ENCODE measurements around the gene PLEKHH2.

PLEKHH2 gene

GRCh38 chr2:43611987-43612894, 24.8 kb upstream of the PLEKHH2 start:
- TF ChIP-seq SP1 (IDR thresholded peaks at IDR 0.05) (no peak), ZNF384 (IDR thresholded peaks at IDR 0.05) (peak; percentile 53), FOXM1 (IDR thresholded peaks at IDR 0.05; ENCODE audit: borderline replicate concordance) (no peak)
- CTCF ChIA-PET: interaction anchor here (0.5 kb wide), 2 partner anchors 9 to 532 kb away, joined by 3 to 4 read pairs; no protein-coding TSS in a partner anchor
- POLR2A ChIA-PET: interaction anchor here (0.8 kb wide), 1 partner anchor 15 kb away, joined by 3 read pairs; no protein-coding TSS in a partner anchor
- peak; percentile 69 for DNase-seq (ENCODE audit: extremely low spot score)

GRCh38 chr2:43612944-43613343, 24.1 kb upstream of the PLEKHH2 start:
- CTCF ChIA-PET: no interaction called here
- no peak for DNase-seq (ENCODE audit: extremely low spot score)
- POLR2A ChIA-PET: no interaction called here
- TF ChIP-seq CTBP1 (IDR thresholded peaks at IDR 0.05; ENCODE audit: borderline replicate concordance) (no peak), FOXA1 (IDR thresholded peaks at IDR 0.05) (no peak), HDGF (IDR thresholded peaks at IDR 0.05; ENCODE audit: borderline replicate concordance) (no peak), ZNF384 (IDR thresholded peaks at IDR 0.05) (no peak), FOXM1 (IDR thresholded peaks at IDR 0.05; ENCODE audit: borderline replicate concordance) (no peak), ARNT (IDR thresholded peaks at IDR 0.05) (no peak), L3MBTL2 (conservative IDR thresholded peaks at IDR 0.05) (no peak), LEF1 (IDR thresholded peaks at IDR 0.05; ENCODE audit: borderline replicate concordance) (no peak), FOXK2 (IDR thresholded peaks at IDR 0.05) (no peak), ELF4 (IDR thresholded peaks at IDR 0.05) (no peak), SUZ12 (IDR thresholded peaks at IDR 0.05) (no peak), BHLHE40 (IDR thresholded peaks at IDR 0.05; ENCODE audit: borderline replicate concordance) (no peak), SP1 (IDR thresholded peaks at IDR 0.05) (no peak)

DNA sequence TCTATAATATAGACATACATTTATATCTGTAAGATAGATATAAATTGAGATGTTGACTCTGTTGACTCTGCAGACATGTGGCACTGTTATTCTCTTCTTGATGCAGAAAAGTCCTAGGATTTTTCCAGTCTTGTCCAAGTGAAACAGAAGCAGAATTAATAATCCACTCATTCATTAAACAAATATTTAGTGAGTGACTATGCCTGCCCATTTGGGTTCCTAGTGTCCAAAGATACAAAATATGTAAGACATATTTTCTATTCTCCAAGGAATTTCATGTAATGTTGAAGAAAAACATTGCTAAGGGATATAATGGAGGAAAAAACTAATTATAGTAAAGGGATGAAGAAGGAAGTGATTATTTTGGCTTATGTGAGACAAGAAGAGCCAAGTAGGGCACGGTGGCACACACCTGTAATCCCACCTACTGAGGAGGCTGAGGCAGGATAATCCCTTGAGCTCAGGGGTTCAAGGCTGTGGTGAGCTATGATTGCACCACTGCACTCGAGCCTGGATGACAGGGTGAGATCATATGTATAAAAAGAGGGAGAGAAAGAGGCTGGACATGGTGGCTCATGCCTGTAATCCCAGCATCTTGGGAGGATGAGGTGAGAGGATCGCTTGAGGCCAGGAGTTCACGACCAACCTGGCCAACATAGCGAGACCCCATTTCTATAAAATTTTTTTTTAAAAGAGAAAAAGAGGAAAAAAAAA, 19.9 kb upstream of the PLEKHH2 start:
- ChIA-PET POLR2A (interaction anchor here (1.1 kb wide), 1 partner anchor 20 kb away, joined by 3 read pairs; the partner anchor contains the start of gene PLEKHH2), CTCF (no interaction called here)
- TF ChIP-seq CTBP1 (IDR thresholded peaks at IDR 0.05; ENCODE audit: borderline replicate concordance) (no peak), SUZ12 (IDR thresholded peaks at IDR 0.05) (no peak), ELF4 (IDR thresholded peaks at IDR 0.05) (no peak), NFRKB (IDR thresholded peaks at IDR 0.05) (no peak), L3MBTL2 (conservative IDR thresholded peaks at IDR 0.05) (no peak), LEF1 (IDR thresholded peaks at IDR 0.05; ENCODE audit: borderline replicate concordance) (no peak), FOXA1 (IDR thresholded peaks at IDR 0.05) (no peak), ARNT (IDR thresholded peaks at IDR 0.05) (no peak), SP1 (IDR thresholded peaks at IDR 0.05) (no peak), TARDBP (IDR thresholded peaks at IDR 0.05) (no peak), FOXM1 (IDR thresholded peaks at IDR 0.05; ENCODE audit: borderline replicate concordance) (no peak), HDGF (IDR thresholded peaks at IDR 0.05; ENCODE audit: borderline replicate concordance) (no peak), BHLHE40 (IDR thresholded peaks at IDR 0.05; ENCODE audit: borderline replicate concordance) (no peak), FOXK2 (IDR thresholded peaks at IDR 0.05) (no peak), ZNF384 (IDR thresholded peaks at IDR 0.05) (no peak)
- TF ChIP-seq, protein P1, sequence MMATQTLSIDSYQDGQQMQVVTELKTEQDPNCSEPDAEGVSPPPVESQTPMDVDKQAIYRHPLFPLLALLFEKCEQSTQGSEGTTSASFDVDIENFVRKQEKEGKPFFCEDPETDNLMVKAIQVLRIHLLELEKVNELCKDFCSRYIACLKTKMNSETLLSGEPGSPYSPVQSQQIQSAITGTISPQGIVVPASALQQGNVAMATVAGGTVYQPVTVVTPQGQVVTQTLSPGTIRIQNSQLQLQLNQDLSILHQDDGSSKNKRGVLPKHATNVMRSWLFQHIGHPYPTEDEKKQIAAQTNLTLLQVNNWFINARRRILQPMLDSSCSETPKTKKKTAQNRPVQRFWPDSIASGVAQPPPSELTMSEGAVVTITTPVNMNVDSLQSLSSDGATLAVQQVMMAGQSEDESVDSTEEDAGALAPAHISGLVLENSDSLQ (IDR thresholded peaks at IDR 0.05): no peak

GRCh38 chr2:43619511-43619910, 17.5 kb upstream of the PLEKHH2 start:
- TF ChIP-seq NFRKB (IDR thresholded peaks at IDR 0.05): no peak
- TF ChIP-seq L3MBTL2 (conservative IDR thresholded peaks at IDR 0.05): no peak
- no peak for TF ChIP-seq FOXA1 (IDR thresholded peaks at IDR 0.05)
- no peak for TF ChIP-seq TARDBP (IDR thresholded peaks at IDR 0.05)
- TF ChIP-seq, protein P1 (IDR thresholded peaks at IDR 0.05): no peak
- no peak for DNase-seq (ENCODE audit: extremely low spot score)
- ChIA-PET CTCF (no interaction called here), POLR2A (no interaction called here)

More for the DNA sequence above, 19.9 kb upstream of the PLEKHH2 start:
- no peak for DNase-seq (ENCODE audit: extremely low spot score)

GRCh38 chr2:43622931-43623451, 14.1 kb upstream of the PLEKHH2 start:
- POLR2A ChIA-PET: no interaction called here

GRCh38 chr2:43631618-43632317, 5.3 kb upstream of the PLEKHH2 start:
- no peak for TF ChIP-seq ARNT (IDR thresholded peaks at IDR 0.05)
- no peak for TF ChIP-seq NFRKB (IDR thresholded peaks at IDR 0.05)
- no peak for TF ChIP-seq FOXM1 (IDR thresholded peaks at IDR 0.05; ENCODE audit: borderline replicate concordance)
- TF ChIP-seq CTBP1 (IDR thresholded peaks at IDR 0.05; ENCODE audit: borderline replicate concordance): no peak
- no peak for DNase-seq (ENCODE audit: extremely low spot score)
- POLR2A ChIA-PET: no interaction called here
- CTCF ChIA-PET: no interaction called here

More at GRCh38 chr2:43622931-43623451, 14.1 kb upstream of the PLEKHH2 start:
- TF ChIP-seq ARNT (IDR thresholded peaks at IDR 0.05) (no peak), SP1 (IDR thresholded peaks at IDR 0.05) (no peak), TARDBP (IDR thresholded peaks at IDR 0.05) (no peak)
- no peak for DNase-seq (ENCODE audit: extremely low spot score)
- CTCF ChIA-PET: no interaction called here

Measured in HEK293T (cell line).